H9 (cell line): ENCODE data around the gene RHBDD1. TPM values are rescaled to one million over a fixed set of nuclear protein-coding genes. Genes with fewer than 3 reads are reported as not detected.

ENCODE experiments used
- DNase-seq: peaks from one replicate; pipeline ENCODE4 v3.0.0-alpha.2; 2017
- H2AFZ ChIP-seq: one replicate; pipeline ENCODE4 v1.6.1; 2013; ENCODE audit warnings: mild to moderate bottlenecking, low read length, control low read depth, moderate library complexity
- H2AK5ac ChIP-seq: 2 replicates; pipeline ENCODE4 v1.6.1; 2013; ENCODE audit warnings: low read length, control low read depth, mixed read lengths; ENCODE audit not compliant: insufficient read length
- H2BK120ac ChIP-seq: one replicate; pipeline ENCODE4 v1.6.1; 2013; ENCODE audit warnings: low read depth, mild to moderate bottlenecking, low read length, control low read depth, inconsistent platforms; ENCODE audit not compliant: poor library complexity, severe bottlenecking
- H2BK12ac ChIP-seq: 2 replicates; pipeline ENCODE4 v1.6.1; 2013; ENCODE audit warnings: low read length, control low read depth, mixed read lengths, low read depth; ENCODE audit not compliant: insufficient read length
- H2BK15ac ChIP-seq: 2 replicates; pipeline ENCODE4 v1.6.1; 2013; ENCODE audit warnings: low read depth, low read length, control low read depth
- H2BK20ac ChIP-seq: one replicate; pipeline ENCODE4 v1.6.1; 2013; ENCODE audit warnings: low read depth, mild to moderate bottlenecking, low read length, control low read depth, inconsistent platforms; ENCODE audit not compliant: poor library complexity, severe bottlenecking
- H2BK5ac ChIP-seq: 2 replicates; pipeline ENCODE4 v1.6.1; 2013; ENCODE audit warnings: low read length, control low read depth, mixed read lengths; ENCODE audit not compliant: insufficient read length
- H3K14ac ChIP-seq: 2 replicates; pipeline ENCODE4 v1.6.1; 2013; ENCODE audit warnings: low read length, control low read depth; ENCODE audit not compliant: insufficient read depth
- H3K18ac ChIP-seq: 2 replicates; pipeline ENCODE4 v1.6.1; 2013; ENCODE audit warnings: low read depth, mild to moderate bottlenecking, mixed read lengths, low read length, control low read depth; ENCODE audit not compliant: insufficient read length
- H3K23ac ChIP-seq: 2 replicates; pipeline ENCODE4 v1.6.1; 2013; ENCODE audit warnings: low read length, control low read depth, mixed read lengths, low read depth; ENCODE audit not compliant: insufficient read length
- H3K23me2 ChIP-seq: 2 replicates; pipeline ENCODE4 v1.6.1; 2013; ENCODE audit warnings: low read depth, mild to moderate bottlenecking, mixed read lengths, low read length, control low read depth; ENCODE audit not compliant: insufficient read length, poor library complexity, severe bottlenecking
- H3K27ac ChIP-seq: 2 replicates; pipeline ENCODE4 v1.5.1; 2013; ENCODE audit warnings: low read length, control low read depth, mixed read lengths, low read depth; ENCODE audit not compliant: insufficient read length
- H3K27me3 ChIP-seq: 2 replicates; pipeline ENCODE4 v1.6.1; 2013; ENCODE audit warnings: low read length, control low read depth, inconsistent platforms; ENCODE audit not compliant: insufficient read depth
- H3K4ac ChIP-seq: 2 replicates; pipeline ENCODE4 v1.6.1; 2013; ENCODE audit warnings: low read depth, mild to moderate bottlenecking, control low read depth, inconsistent platforms, low read length, moderate library complexity
- H3K4me1 ChIP-seq: 2 replicates; pipeline ENCODE4 v1.6.1; 2013; ENCODE audit warnings: low read length, control low read depth, inconsistent platforms; ENCODE audit not compliant: insufficient read depth
- H3K4me2 ChIP-seq: 2 replicates; pipeline ENCODE4 v1.6.1; 2013; ENCODE audit warnings: low read length, control low read depth, mixed read lengths; ENCODE audit not compliant: insufficient read length, insufficient read depth
- H3K56ac ChIP-seq: 2 replicates; pipeline ENCODE4 v1.6.1; 2013; ENCODE audit warnings: low read depth, mild to moderate bottlenecking, mixed read lengths, low read length, control low read depth; ENCODE audit not compliant: insufficient read length
- H3K79me1 ChIP-seq: 2 replicates; pipeline ENCODE4 v1.6.1; 2013; ENCODE audit warnings: low read depth, mild to moderate bottlenecking, moderate library complexity, low read length, control low read depth, inconsistent platforms; ENCODE audit not compliant: insufficient read depth, poor library complexity, severe bottlenecking
- H3K79me2 ChIP-seq: 2 replicates; pipeline ENCODE4 v1.6.1; 2013; ENCODE audit warnings: low read length, control low read depth, inconsistent platforms; ENCODE audit not compliant: insufficient read depth
- H3K9ac ChIP-seq: 2 replicates; pipeline ENCODE4 v1.6.1; 2013; ENCODE audit warnings: low read length, control low read depth, mixed read lengths; ENCODE audit not compliant: insufficient read length; ENCODE audit errors: extremely low read depth
- H3K9me3 ChIP-seq: one replicate; pipeline ENCODE4 v1.6.1; 2013; ENCODE audit warnings: low read depth, low read length, inconsistent platforms; ENCODE audit not compliant: control insufficient read depth
- H3T11ph ChIP-seq: one replicate; pipeline ENCODE4 v1.6.1; 2013; ENCODE audit warnings: mild to moderate bottlenecking, low read length, control low read depth, inconsistent platforms
- H4K20me1 ChIP-seq: one replicate; pipeline ENCODE4 v1.6.1; 2013; ENCODE audit not compliant: control insufficient read depth, insufficient read length, insufficient read depth
- H4K5ac ChIP-seq: 2 replicates; pipeline ENCODE4 v1.6.1; 2013; ENCODE audit warnings: low read depth, mild to moderate bottlenecking, mixed read lengths, low read length, control low read depth; ENCODE audit not compliant: insufficient read length
- H4K8ac ChIP-seq: replicated peaks from 2 replicates; pipeline ENCODE4 v1.6.1; 2013; ENCODE audit warnings: low read length, control low read depth, mixed read lengths, low read depth; ENCODE audit not compliant: insufficient read length
- H4K91ac ChIP-seq: 2 replicates; pipeline ENCODE4 v1.6.1; 2013; ENCODE audit warnings: low read depth, mild to moderate bottlenecking, moderate library complexity, mixed read lengths, low read length, control low read depth; ENCODE audit not compliant: insufficient read length
- H3K27ac Mint-ChIP-seq, 3 experiments: 2 replicates in 2 of 3; 3 replicates in 1 of 3; pipeline ENCODE4 v1.8.0; 2020 to 2021; ENCODE audit warnings: mixed read lengths in 3 of 3, mild to moderate bottlenecking in 1 of 3, moderate library complexity in 1 of 3
- H3K27me3 Mint-ChIP-seq: 2 replicates; pipeline ENCODE4 v1.8.0; 2021; ENCODE audit warnings: low read depth, mild to moderate bottlenecking, moderate library complexity, mixed read lengths
- H3K36me3 Mint-ChIP-seq, 3 experiments: 2 replicates in 2 of 3; 3 replicates in 1 of 3; pipeline ENCODE4 v1.8.0; 2020 to 2021; ENCODE audit warnings: low read depth in 3 of 3, mixed read lengths in 3 of 3; ENCODE audit not compliant: insufficient read depth in 1 of 3
- H3K4me1 Mint-ChIP-seq, 2 experiments: 2 replicates each; pipeline ENCODE4 v1.8.0; 2020; ENCODE audit warnings: mixed read lengths in 2 of 2
- H3K4me3 Mint-ChIP-seq, 2 experiments: 2 replicates in 1 of 2; 3 replicates in 1 of 2; pipeline ENCODE4 v1.8.0; 2020 to 2021; ENCODE audit warnings: mild to moderate bottlenecking in 2 of 2, mixed read lengths in 2 of 2, moderate library complexity in 1 of 2
- H3K9me3 Mint-ChIP-seq, 2 experiments: 2 replicates in 1 of 2; 3 replicates in 1 of 2; pipeline ENCODE4 v1.8.0; 2020; ENCODE audit warnings: mild to moderate bottlenecking in 2 of 2, mixed read lengths in 2 of 2, moderate library complexity in 1 of 2
- WGBS: extraction: QIAGEN DNeasy Blood & Tissue Kit; methylation state at CpG from one replicate; pipeline ENCODE4 v1.1.7; 2013; ENCODE audit warnings: missing lambda C conversion rate, low lambda C conversion rate, mixed read lengths; ENCODE audit not compliant: insufficient read length; ENCODE audit errors: extremely low coverage; 5-methylcytosine and 5-hydroxymethylcytosine counted together
- total RNA-seq: library from RNA; stranded (reverse); gene quantifications from 2 replicates; pipeline ENCODE4 v1.2.1, GENCODE V29; 2021
- TF ChIP-seq, protein P1 (sequence below): fragments of 200-600 bp; sonication (generic); conservative IDR thresholded peaks from 3 replicates; pipeline ENCODE4 v1.8.0; 2021; ENCODE audit warnings: antibody characterized with exemption, mild to moderate bottlenecking

Gene RHBDD1
- total RNA-seq, 1 experiment from 2014 or later: 24.9 TPM

DNA sequence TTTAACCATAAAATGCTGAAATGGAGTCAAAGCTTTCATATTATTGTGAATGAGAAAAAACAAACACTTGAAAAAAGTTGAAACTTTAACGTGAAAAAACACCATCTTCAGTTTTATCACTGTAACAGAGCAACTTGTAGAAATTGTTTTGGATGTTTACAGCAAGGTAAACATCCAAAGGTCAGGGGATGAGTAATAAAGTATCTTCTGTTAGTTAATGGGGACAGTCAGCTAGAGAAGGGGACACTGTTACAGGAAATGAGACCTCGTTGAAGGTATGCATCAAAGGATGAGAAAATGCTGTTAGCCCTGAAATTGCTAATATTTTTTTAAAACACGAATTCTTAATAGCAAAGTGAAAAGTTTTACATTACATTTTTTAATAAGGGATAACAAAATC, 2.9 kb downstream of the RHBDD1 start:
- Histone ChIP-seq H4K5ac (no peak overlapping the region), H3K27ac (no peak overlapping the region), H2BK20ac (no peak overlapping the region), H3K27me3 (no peaks in the 10 kb centered on the region), H3K9ac (no peak overlapping the region), H3K4me2 (no peak overlapping the region), H3T11ph (no peak overlapping the region), H2AK5ac (no peak overlapping the region), H3K4me1 (no peaks in the 10 kb centered on the region), H4K91ac (no peak overlapping the region), H2BK5ac (no peak overlapping the region), H3K56ac (no peak overlapping the region), H4K8ac (no peak overlapping the region), H2BK120ac (no peak overlapping the region), H4K20me1 (no peaks in the 10 kb centered on the region), H3K79me1 (no peaks in the 10 kb centered on the region), H3K23ac (no peak overlapping the region), H2BK12ac (no peak overlapping the region), H3K4ac (no peak overlapping the region), H3K14ac (no peak overlapping the region), H3K18ac (no peak overlapping the region), H2AFZ (no peak overlapping the region), H3K23me2 (peaks cover 9% of the 10 kb centered on the region), H3K79me2 (no peaks in the 10 kb centered on the region), H3K9me3 (no peaks in the 10 kb centered on the region), H2BK15ac (no peak overlapping the region)
- H3K27me3 Mint-ChIP-seq: peaks cover 13% of the 10 kb centered on the region
- no peak overlapping the region for H3K27ac Mint-ChIP-seq
- peaks cover 11 to 12% of the 10 kb centered on the region in 2 experiments for H3K4me1 Mint-ChIP-seq
- H3K36me3 Mint-ChIP-seq: peaks cover 11 to 27% (median 18%) of the 10 kb centered on the region in 3 experiments
- TF ChIP-seq, protein P1, sequence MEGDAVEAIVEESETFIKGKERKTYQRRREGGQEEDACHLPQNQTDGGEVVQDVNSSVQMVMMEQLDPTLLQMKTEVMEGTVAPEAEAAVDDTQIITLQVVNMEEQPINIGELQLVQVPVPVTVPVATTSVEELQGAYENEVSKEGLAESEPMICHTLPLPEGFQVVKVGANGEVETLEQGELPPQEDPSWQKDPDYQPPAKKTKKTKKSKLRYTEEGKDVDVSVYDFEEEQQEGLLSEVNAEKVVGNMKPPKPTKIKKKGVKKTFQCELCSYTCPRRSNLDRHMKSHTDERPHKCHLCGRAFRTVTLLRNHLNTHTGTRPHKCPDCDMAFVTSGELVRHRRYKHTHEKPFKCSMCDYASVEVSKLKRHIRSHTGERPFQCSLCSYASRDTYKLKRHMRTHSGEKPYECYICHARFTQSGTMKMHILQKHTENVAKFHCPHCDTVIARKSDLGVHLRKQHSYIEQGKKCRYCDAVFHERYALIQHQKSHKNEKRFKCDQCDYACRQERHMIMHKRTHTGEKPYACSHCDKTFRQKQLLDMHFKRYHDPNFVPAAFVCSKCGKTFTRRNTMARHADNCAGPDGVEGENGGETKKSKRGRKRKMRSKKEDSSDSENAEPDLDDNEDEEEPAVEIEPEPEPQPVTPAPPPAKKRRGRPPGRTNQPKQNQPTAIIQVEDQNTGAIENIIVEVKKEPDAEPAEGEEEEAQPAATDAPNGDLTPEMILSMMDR: no peak
- WGBS: no CpG with 5 or more reads among the region's 3 CpGs
- no peak overlapping the region for H3K4me3 Mint-ChIP-seq
- no peak for DNase-seq
- H3K9me3 Mint-ChIP-seq: peaks cover 4 to 7% of the 10 kb centered on the region in 2 experiments; a peak in 2 of 5 replicates
